BJ (cell line): ENCODE results near the gene AWAT2. TPM values are rescaled to one million over a fixed set of nuclear protein-coding genes. Genes with fewer than 3 reads are reported as not detected.

Experiments used
- CTCF ChIA-PET: fragments of 350-600 bp; formaldehyde crosslinking; extraction: SDS; loops from one replicate; lab custom pipeline; 2021; ENCODE audit warnings: antibody characterized with exemption, inconsistent platforms; lab: Yijun Ruan, JAX
- POLR2A ChIA-PET: fragments of 300-600 bp; sonication (Branson Sonifier 250); formaldehyde crosslinking; extraction: SDS; loops from one replicate; lab custom pipeline; 2021; ENCODE audit warnings: antibody characterized with exemption; lab: Charles Lee
- DNase-seq: peaks from one replicate; pipeline ENCODE4 v3.0.0-alpha.2; 2011; ENCODE audit warnings: low read depth
- H3K27me3 ChIP-seq: 2 replicates; pipeline ENCODE4 v1.6.0; 2011; ENCODE audit warnings: low read length; ENCODE audit not compliant: control insufficient read depth, insufficient read depth
- H3K36me3 ChIP-seq: 2 replicates; pipeline ENCODE4 v1.5.1; 2011; ENCODE audit warnings: low read length; ENCODE audit not compliant: control insufficient read depth, insufficient read depth
- H3K4me3 ChIP-seq: 2 replicates; pipeline ENCODE4 v1.5.1; 2011; ENCODE audit warnings: low read depth, mild to moderate bottlenecking, control low read depth, low read length
- CTCF ChIP-seq: IDR thresholded peaks from 2 replicates; pipeline ENCODE4 v1.5.1; 2011; ENCODE audit warnings: low read depth, mild to moderate bottlenecking, control low read depth, inconsistent platforms, low read length, moderate library complexity; ENCODE audit not compliant: insufficient read depth
- polyA plus RNA-seq: library from polyadenylated mRNA; depleted of rRNA; stranded (reverse); fragments of >200 nt; gene quantifications from 2 replicates; pipeline ENCODE4 v1.2.3, GENCODE V29; 2011

Gene AWAT2
- polyA plus RNA-seq, 1 experiment, result not detected

GRCh38 chrX:70026112-70026850 is 23.5 kb downstream of the AWAT2 start:
- no peaks in the 10 kb centered on the region for H3K27me3 ChIP-seq
- CTCF ChIA-PET, result interaction anchor here (1.1 kb wide), 1 partner anchor 71 kb away, joined by 3 read pairs; no protein-coding TSS in a partner anchor

GRCh38 chrX:70025464-70025863 is 24.3 kb downstream of the AWAT2 start:
- no peaks in the 10 kb centered on the region for H3K27me3 ChIP-seq
- POLR2A ChIA-PET, result no interaction called here
- H3K36me3 ChIP-seq, result no peaks in the 10 kb centered on the region
- no peak overlapping the region for H3K4me3 ChIP-seq
- CTCF ChIA-PET, result interaction anchor here (0.9 kb wide), 1 partner anchor 22 kb away, joined by 3 read pairs; no protein-coding TSS in a partner anchor
- no peak for DNase-seq
- no peak for TF ChIP-seq CTCF

More at GRCh38 chrX:70026112-70026850, 23.5 kb downstream of the AWAT2 start:
- TF ChIP-seq CTCF, result no peak
- POLR2A ChIA-PET, result no interaction called here
- Histone ChIP-seq H3K4me3 (no peak overlapping the region), H3K36me3 (no peaks in the 10 kb centered on the region)
- no peak for DNase-seq

GRCh38 chrX:70022616-70023015 is 27.1 kb downstream of the AWAT2 start:
- Histone ChIP-seq H3K4me3 (no peak overlapping the region), H3K27me3 (no peaks in the 10 kb centered on the region), H3K36me3 (no peaks in the 10 kb centered on the region)
- TF ChIP-seq CTCF, result no peak
- ChIA-PET CTCF (no interaction called here), POLR2A (no interaction called here)
- no peak for DNase-seq

GRCh38 chrX:70016513-70016912 is 33.2 kb downstream of the AWAT2 start:
- no peak for DNase-seq
- no peak overlapping the region for H3K4me3 ChIP-seq
- ChIA-PET POLR2A (no interaction called here), CTCF (interaction anchor here (1.2 kb wide), 1 partner anchor 14 kb away, joined by 3 read pairs; no protein-coding TSS in a partner anchor)
- no peak for TF ChIP-seq CTCF
- no peaks in the 10 kb centered on the region for H3K36me3 ChIP-seq
- no peaks in the 10 kb centered on the region for H3K27me3 ChIP-seq

GRCh38 chrX:70013466-70014381 is 36.0 kb downstream of the AWAT2 start:
- Histone ChIP-seq H3K36me3 (no peaks in the 10 kb centered on the region), H3K27me3 (no peaks in the 10 kb centered on the region), H3K4me3 (no peak overlapping the region)
- CTCF ChIA-PET, result no interaction called here
- POLR2A ChIA-PET, result no interaction called here
- no peak for DNase-seq
- TF ChIP-seq CTCF, result no peak
